Vagina (tissue), 2 donors: ENCODE measurements around the gene FBN3.

Experiments
- POLR2A ChIP-seq, 2 donors: fragments of 450-650 bp; IDR thresholded peaks; one replicate each; pipeline ENCODE4 v1.6.1; 2017; ENCODE audit warnings: antibody characterized with exemption in 2 of 2, mild to moderate bottlenecking in 2 of 2, moderate library complexity in 2 of 2
- TF ChIP-seq, protein P1 (sequence below), 3 experiments: fragments of 450-650 bp in 2 of 3; fragments of 200-600 bp in 1 of 3; sonication (generic) in 1 of 3; IDR thresholded peaks; one replicate each; pipeline ENCODE4 v1.5.1; 2017 to 2019; ENCODE audit warnings: antibody characterized with exemption in 3 of 3, mild to moderate bottlenecking in 2 of 3, moderate library complexity in 2 of 3

DNA sequence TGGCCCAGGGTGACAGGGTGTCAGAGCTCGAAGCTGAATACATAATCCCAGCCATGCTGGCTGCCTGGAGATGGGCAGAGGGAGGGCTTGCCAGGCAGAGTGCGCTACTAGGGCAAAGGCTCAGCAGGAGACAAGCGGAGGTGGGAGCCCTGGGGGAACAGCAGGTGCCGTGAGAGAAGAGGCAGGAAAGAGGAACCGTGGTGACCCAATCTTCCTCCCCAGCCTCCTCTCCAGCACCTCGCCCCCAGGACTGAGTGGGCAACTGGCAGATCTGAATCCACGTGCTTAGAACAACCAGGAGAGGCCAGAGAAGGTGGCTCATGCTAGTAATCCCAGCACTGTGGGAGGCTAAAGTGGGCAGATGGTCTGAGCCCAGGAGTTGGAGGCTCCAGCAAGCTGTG lies 107.9 kb downstream of the FBN3 start:
- TF ChIP-seq, protein P1, sequence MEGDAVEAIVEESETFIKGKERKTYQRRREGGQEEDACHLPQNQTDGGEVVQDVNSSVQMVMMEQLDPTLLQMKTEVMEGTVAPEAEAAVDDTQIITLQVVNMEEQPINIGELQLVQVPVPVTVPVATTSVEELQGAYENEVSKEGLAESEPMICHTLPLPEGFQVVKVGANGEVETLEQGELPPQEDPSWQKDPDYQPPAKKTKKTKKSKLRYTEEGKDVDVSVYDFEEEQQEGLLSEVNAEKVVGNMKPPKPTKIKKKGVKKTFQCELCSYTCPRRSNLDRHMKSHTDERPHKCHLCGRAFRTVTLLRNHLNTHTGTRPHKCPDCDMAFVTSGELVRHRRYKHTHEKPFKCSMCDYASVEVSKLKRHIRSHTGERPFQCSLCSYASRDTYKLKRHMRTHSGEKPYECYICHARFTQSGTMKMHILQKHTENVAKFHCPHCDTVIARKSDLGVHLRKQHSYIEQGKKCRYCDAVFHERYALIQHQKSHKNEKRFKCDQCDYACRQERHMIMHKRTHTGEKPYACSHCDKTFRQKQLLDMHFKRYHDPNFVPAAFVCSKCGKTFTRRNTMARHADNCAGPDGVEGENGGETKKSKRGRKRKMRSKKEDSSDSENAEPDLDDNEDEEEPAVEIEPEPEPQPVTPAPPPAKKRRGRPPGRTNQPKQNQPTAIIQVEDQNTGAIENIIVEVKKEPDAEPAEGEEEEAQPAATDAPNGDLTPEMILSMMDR (IDR thresholded peaks at IDR 0.05) = no peak
- no peak for TF ChIP-seq POLR2A (IDR thresholded peaks at IDR 0.05)
